A549 (cell line): Measurements from ENCODE around the gene PPP2R5C.

Experiments used
- BCL3 ChIP-seq: fragments of >200 bp; sonication (Bioruptor Twin); formaldehyde crosslinking; IDR thresholded peaks from 3 replicates; pipeline ENCODE4 v1.6.1; 2016
- BHLHE40 ChIP-seq: IDR thresholded peaks from 2 replicates; pipeline ENCODE4 v1.6.1; 2012; ENCODE audit warnings: low read depth, low read length, inconsistent platforms
- CHD2 ChIP-seq: fragments of 150-350 bp; IDR thresholded peaks from 2 replicates; pipeline ENCODE4 v1.6.1; 2014; ENCODE audit warnings: low read length; ENCODE audit not compliant: partially characterized antibody
- ELK1 ChIP-seq: fragments of 150-350 bp; IDR thresholded peaks from 2 replicates; pipeline ENCODE4 v1.6.1; 2014; ENCODE audit warnings: low read depth, mild to moderate bottlenecking, low read length
- EP300 ChIP-seq, 2 experiments: fragments of >200 bp; sonication (Bioruptor Twin); formaldehyde crosslinking; IDR thresholded peaks; 2 replicates in 1 of 2; 3 replicates in 1 of 2; pipeline ENCODE4 v1.6.1; 2016 to 2017
- HOXB5 ChIP-seq: fragments of 250-450 bp; sonication (Bioruptor Pico); IDR thresholded peaks from 2 replicates; pipeline ENCODE4 v1.5.0; 2020; ENCODE audit warnings: mild to moderate bottlenecking, moderate library complexity
- KDM1A ChIP-seq: fragments of 200-600 bp; sonication (generic); IDR thresholded peaks from 2 replicates; pipeline ENCODE4 v1.6.1; 2016; ENCODE audit warnings: low read depth, mild to moderate bottlenecking
- MYC ChIP-seq: IDR thresholded peaks from 2 replicates; pipeline ENCODE4 v1.6.1; 2012; ENCODE audit warnings: mild to moderate bottlenecking, inconsistent platforms, low read length, improper control_type of control experiment, borderline replicate concordance
- POLR2A ChIP-seq: IDR thresholded peaks from 2 replicates; pipeline ENCODE4 v1.6.1; 2012; ENCODE audit warnings: mild to moderate bottlenecking, low read length
- RAD21 ChIP-seq, 2 experiments: fragments of >200 bp in 1 of 2; sonication (Bioruptor Twin) in 1 of 2; formaldehyde crosslinking in 1 of 2; IDR thresholded peaks in 1 of 2; conservative IDR thresholded peaks in 1 of 2; 2 replicates in 1 of 2; 3 replicates in 1 of 2; pipeline ENCODE4 v1.6.1; 2012 to 2018; ENCODE audit warnings: inconsistent platforms in 1 of 2
- RFX5 ChIP-seq: fragments of 450-650 bp; IDR thresholded peaks from 2 replicates; pipeline ENCODE4 v1.7.1; 2014; ENCODE audit warnings: antibody characterized with exemption, mild to moderate bottlenecking, moderate library complexity
- SMC3 ChIP-seq: fragments of >200 bp; sonication (Bioruptor Twin); formaldehyde crosslinking; IDR thresholded peaks from 3 replicates; pipeline ENCODE4 v1.6.1; 2018; ENCODE audit warnings: inconsistent platforms
- ZC3H11A ChIP-seq: fragments of 450-650 bp; IDR thresholded peaks from 2 replicates; pipeline ENCODE4 v1.6.1; 2014; ENCODE audit warnings: antibody characterized with exemption, mild to moderate bottlenecking
- TF ChIP-seq, protein P1 (sequence below): fragments of >200 bp; sonication (Bioruptor Twin); formaldehyde crosslinking; IDR thresholded peaks from 3 replicates; pipeline ENCODE4 v1.5.1; 2016

DNA sequence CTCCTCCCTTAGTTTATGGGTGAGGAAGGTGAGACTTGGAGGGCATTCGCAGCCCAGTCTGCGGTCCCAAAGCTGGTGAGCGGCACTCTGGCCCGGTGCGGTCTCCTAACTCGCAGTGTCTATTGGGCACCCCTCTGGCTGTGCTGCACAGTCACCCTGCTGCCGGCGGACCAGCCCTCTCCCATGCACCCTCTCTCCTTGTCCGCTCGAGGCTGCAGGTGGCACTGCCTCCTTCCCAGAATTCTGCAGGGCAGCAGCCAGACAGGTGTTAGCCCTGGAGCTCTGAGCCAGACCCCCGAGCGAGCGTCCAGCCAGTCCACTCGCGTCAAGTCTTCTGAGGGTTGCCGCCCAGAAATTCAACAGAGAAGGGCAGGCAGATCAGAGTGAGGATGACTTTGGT lies 146.1 kb downstream of the PPP2R5C start:
- TF ChIP-seq POLR2A = no peak
- no peak for TF ChIP-seq ZC3H11A
- TF ChIP-seq, protein P1, sequence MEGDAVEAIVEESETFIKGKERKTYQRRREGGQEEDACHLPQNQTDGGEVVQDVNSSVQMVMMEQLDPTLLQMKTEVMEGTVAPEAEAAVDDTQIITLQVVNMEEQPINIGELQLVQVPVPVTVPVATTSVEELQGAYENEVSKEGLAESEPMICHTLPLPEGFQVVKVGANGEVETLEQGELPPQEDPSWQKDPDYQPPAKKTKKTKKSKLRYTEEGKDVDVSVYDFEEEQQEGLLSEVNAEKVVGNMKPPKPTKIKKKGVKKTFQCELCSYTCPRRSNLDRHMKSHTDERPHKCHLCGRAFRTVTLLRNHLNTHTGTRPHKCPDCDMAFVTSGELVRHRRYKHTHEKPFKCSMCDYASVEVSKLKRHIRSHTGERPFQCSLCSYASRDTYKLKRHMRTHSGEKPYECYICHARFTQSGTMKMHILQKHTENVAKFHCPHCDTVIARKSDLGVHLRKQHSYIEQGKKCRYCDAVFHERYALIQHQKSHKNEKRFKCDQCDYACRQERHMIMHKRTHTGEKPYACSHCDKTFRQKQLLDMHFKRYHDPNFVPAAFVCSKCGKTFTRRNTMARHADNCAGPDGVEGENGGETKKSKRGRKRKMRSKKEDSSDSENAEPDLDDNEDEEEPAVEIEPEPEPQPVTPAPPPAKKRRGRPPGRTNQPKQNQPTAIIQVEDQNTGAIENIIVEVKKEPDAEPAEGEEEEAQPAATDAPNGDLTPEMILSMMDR = no peak
- TF ChIP-seq ELK1 = no peak
- no peak for TF ChIP-seq MYC
- no peak for TF ChIP-seq BHLHE40
- TF ChIP-seq RAD21 (conservative IDR thresholded peaks at IDR 0.05 in 1 of 2, IDR thresholded peaks at IDR 0.05 in 1 of 2) = no peak
- TF ChIP-seq HOXB5 = no peak
- TF ChIP-seq KDM1A = no peak
- no peak for TF ChIP-seq CHD2
- TF ChIP-seq EP300 (IDR thresholded peaks at IDR 0.05) = no peak
- TF ChIP-seq SMC3 = no peak
- TF ChIP-seq BCL3 = no peak
- no peak for TF ChIP-seq RFX5
